Activated naive CD4-positive, alpha-beta T cell treated with anti-CD3 and anti-CD28 coated beads, Interleukin-2, amount 50 U/mL, for 72 hours (primary cell): Measurements from ENCODE around the gene MEIS1. TPM values are rescaled to one million over a fixed set of nuclear protein-coding genes. Genes with fewer than 3 reads are reported as not detected.

ENCODE experiments used
- ATAC-seq, 2 donors: fragments of 150-1000 bp; cut with Tn5 transposase; 2 replicates each; pipeline ENCODE4 v1.10.0; 2021; ENCODE audit warnings: mild to moderate bottlenecking in 2 of 2, moderate library complexity in 2 of 2
- DNase-seq, 2 donors: peaks; one replicate each; pipeline ENCODE4 v3.0.0; 2021 to 2022; ENCODE audit warnings: low spot score in 2 of 2
- H3K27ac Mint-ChIP-seq, 2 donors: one replicate each; pipeline ENCODE4 v1.8.0; 2022; ENCODE audit warnings: mild to moderate bottlenecking in 2 of 2, mixed read lengths in 2 of 2
- H3K36me3 Mint-ChIP-seq, 2 donors: one replicate each; pipeline ENCODE4 v1.8.0; 2022; ENCODE audit warnings: mixed read lengths in 2 of 2
- H3K9me3 Mint-ChIP-seq, 2 donors: one replicate each; pipeline ENCODE4 v1.8.0; 2022; ENCODE audit warnings: mixed read lengths in 2 of 2
- total RNA-seq, 2 donors: library from RNA; stranded (reverse); gene quantifications; one replicate each; pipeline ENCODE4 v1.2.3, GENCODE V29; 2022

Gene MEIS1
- total RNA-seq, 2 donors from 2014 or later: not detected

DNA sequence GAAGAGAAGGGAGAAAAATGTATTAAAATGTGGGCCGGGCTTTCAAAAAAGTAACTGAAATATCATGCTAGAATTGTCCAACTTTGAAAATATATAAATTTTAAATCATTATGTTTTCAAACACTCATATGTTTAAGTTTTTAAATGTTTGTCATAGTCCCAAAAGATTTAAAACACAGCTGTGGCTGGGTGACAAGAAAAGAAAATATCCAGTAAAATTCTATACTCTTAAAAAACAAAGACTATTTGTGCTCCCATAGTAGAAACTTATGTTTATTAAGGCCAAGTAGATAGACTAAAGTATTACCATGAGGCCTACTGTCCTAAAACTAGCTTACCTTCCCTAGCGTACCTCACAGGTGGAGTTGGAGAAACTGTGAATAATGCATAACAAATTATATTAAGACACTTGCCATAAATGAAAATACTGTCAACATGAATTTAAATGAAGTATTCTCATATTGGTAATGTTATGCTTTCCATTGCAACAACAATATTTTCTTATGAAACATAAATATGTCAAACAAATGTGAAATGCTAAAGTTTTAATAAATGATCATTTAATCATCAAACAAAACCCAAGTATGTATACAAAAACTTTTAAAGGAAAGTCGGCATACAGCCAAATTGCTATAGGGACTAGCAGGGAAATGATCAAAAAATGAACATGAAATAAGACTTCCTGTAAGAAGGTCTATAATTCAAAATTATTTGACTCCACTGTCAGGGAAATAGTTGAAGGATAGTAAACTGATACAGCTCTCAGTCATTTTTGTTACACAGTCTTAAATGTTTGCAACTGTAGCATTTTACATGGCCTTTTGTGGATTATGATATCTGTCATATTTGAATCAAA is 13.4 kb downstream of the MEIS1 start:
- no peak overlapping the region for H3K27ac Mint-ChIP-seq
- peaks cover 0 to 5% of the 10 kb centered on the region in 2 donors for H3K9me3 Mint-ChIP-seq
- H3K36me3 Mint-ChIP-seq: peaks cover 0 to 4% of the 10 kb centered on the region in 2 donors
- no peak for ATAC-seq
- no peak for DNase-seq

DNA sequence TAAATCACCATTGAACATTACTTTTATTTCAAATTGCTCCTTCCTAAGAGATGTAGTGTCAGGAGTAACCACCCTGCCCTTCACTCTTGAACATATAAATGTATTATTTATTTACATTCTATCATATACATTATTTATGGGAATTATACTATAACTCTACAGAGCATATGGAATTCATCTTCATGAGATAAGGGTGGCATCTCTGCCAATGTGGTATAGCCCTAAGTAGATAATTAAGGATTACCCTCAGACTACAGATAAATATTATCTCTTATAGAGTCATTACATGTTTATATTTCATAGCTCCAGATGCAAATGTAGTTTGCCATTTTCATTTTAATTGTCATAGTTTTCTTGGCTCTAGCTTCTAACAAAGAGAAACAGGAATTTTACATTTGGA is 17.3 kb downstream of the MEIS1 start:
- H3K36me3 Mint-ChIP-seq: no peaks in the 10 kb centered on the region
- H3K27ac Mint-ChIP-seq: no peak overlapping the region
- ATAC-seq (no peak), DNase-seq (no peak)
- peaks cover 0 to 5% of the 10 kb centered on the region in 2 donors for H3K9me3 Mint-ChIP-seq

DNA sequence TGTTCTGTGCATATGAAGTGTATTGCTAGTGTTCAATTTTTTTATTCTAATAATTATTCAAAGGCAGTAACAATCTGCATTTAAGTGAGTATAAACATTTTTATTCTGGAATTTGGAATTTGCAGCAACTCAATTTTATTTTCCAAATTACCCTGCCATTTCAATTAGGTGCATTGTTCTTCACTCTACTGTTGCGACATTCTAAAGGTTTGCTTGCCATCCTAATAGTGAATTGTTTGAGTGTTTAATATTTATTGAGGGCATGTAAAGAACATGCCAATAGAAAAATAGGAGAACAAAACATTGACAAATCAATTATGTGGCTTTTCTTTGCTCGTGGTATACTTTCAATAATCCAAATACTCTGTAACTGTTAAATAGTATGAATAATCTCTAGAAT is 18.0 kb downstream of the MEIS1 start:
- DNase-seq: no peak
- Mint-ChIP-seq H3K27ac (no peak overlapping the region), H3K9me3 (peaks cover 0 to under 1% of the 10 kb centered on the region in 2 donors), H3K36me3 (no peaks in the 10 kb centered on the region)
- no peak for ATAC-seq

DNA sequence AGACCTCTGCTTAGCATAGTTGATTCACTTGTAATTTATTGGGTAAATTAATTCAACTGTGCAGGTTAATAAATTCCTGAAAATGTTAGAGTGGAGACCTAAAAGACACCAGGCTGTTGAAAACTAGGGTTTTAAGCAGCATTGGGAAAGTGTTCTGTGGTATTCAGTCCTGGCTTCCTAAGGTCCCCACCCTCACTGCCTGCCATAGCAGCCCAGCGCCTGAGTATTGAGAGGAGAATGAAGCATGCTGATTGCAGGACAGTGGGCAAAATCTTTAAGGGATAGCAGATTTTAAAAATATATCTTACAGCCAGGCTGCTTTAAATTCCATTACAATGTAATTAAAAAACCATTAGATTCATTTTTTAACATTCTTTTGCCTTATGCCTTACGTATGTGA is 20.6 kb downstream of the MEIS1 start:
- Mint-ChIP-seq H3K36me3 (no peaks in the 10 kb centered on the region), H3K9me3 (peaks cover 4 to 5% of the 10 kb centered on the region in 2 donors), H3K27ac (no peak overlapping the region)
- DNase-seq: no peak
- no peak for ATAC-seq

DNA sequence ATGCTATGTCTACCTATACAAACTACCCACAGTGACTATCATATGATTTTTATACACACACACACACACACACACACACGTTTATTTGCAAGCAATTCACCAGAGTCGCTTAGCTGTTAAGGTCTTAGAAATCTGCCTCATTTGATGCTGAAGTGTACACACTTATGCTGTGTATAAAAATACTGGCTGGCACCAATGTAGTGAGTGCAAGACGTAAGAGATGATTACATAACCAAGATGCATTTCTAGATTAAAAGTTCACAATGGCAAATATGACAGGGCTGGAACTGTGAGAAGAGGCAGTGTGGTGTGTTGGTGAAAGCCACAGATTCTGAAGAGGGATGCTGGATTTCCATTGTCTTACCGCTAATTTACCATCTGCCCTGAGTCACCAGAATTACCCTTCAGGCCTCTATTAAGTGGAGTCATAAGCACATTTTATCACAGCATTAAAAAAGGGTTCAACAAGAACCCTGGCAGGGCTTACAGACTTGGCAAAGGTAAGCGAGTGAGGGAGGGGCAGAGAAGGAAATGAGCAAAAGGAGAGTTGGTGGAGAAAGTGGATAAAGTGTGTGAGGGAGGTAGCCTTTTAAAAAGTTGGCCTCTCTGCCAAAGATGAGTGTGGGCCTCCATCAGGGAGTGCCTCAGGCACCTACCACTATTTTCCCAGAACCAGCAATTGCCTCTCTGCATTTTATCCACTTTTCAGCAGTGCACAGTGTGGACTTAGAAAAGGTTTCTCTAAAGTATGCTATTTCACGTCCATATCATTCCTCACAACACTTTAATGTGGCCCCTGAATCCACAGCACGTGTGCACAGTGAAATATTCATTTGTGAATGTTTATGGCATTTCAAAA is 21.5 kb downstream of the MEIS1 start:
- Mint-ChIP-seq H3K27ac (no peak overlapping the region), H3K36me3 (no peaks in the 10 kb centered on the region), H3K9me3 (peaks cover 4 to 5% of the 10 kb centered on the region in 2 donors)
- no peak for DNase-seq
- ATAC-seq: no peak

DNA sequence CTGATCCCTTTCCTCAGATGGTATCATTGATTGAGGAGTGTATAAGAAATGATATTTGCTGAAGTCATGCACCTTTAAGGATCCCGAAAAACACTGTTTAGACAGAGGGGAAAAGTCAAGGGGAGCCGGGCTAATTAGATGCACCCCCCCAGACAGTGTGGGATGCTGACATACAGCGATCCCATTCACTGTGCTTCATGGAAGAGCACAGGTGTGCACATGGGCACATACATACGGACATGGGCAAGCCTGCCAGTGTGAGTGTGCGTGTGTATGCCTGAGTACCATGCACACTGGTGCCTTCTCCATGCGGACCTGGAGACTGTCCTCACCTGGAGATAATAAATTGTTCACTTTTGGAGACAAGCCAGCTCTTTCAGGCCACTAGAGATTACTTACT is 22.6 kb downstream of the MEIS1 start:
- H3K36me3 Mint-ChIP-seq: no peaks in the 10 kb centered on the region
- DNase-seq (no peak), ATAC-seq (no peak)
- no peak overlapping the region for H3K27ac Mint-ChIP-seq
- H3K9me3 Mint-ChIP-seq: peaks cover 4 to 5% of the 10 kb centered on the region in 2 donors

DNA sequence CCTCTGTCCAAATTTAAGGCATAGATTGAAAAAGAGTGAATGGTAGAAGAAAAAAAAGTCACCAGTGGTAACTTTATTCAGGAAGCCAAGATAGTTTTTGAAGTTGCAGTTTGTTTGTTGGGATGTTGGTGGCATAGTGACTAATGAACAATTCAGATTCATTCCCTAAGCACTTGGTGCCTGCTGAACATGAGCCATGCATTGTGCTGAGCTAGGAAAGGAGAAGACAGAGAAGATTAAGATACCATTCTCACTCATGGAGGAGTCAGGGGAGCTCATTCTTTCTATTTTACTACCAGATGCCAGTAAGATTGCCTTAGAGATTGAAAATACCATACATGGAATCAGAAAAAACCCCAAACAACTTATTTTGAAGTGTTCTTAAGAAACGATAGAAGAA is 25.1 kb downstream of the MEIS1 start:
- no peak for DNase-seq
- no peak for ATAC-seq
- H3K9me3 Mint-ChIP-seq: peaks cover 4 to 5% of the 10 kb centered on the region in 2 donors
- no peak overlapping the region for H3K27ac Mint-ChIP-seq
- no peaks in the 10 kb centered on the region for H3K36me3 Mint-ChIP-seq

GRCh38 chr2:66461001-66461663 is 26.2 kb downstream of the MEIS1 start:
- no peak for DNase-seq
- Mint-ChIP-seq H3K27ac (no peak overlapping the region), H3K9me3 (peaks cover 4 to 5% of the 10 kb centered on the region in 2 donors), H3K36me3 (no peaks in the 10 kb centered on the region)
- ATAC-seq: no peak

DNA sequence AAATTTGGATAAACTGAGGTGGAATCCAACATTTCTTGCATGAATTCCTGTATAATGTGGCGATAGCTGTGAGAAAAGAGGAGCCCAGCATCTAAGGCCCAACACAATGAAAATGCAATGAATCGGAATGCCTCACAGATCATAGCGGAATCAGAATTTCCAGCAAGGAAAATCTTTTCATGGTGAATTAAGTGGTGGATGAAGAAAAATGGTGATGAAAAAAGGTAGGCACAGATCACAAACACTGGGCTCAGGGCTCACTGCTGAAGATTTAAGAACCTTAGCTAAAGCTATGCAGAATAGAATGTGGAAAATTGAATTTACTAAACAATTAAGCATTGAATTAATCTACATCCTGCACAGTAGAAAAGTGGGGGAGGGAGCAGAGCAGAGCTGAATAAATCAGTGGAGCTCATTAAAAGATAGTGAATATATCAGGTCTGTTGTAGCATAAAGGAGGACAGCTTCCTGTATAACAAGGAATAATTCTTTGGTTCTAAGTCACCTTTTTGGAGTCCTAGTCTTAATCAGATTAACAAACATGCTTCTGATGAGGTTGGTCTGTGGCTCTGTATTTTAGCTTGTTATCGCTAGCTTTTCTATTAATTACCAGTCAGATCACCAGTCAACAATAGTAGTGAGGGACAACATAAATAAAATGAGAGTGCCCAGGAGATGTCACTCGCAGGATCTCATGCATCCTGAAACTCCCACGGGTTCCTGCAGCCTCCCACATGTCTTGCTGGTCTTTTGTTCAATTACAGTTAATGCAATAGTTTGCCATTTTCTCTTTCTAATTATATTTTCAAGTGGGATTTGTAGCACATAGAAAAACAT is 27.0 kb downstream of the MEIS1 start:
- Mint-ChIP-seq H3K9me3 (peaks cover 4 to 5% of the 10 kb centered on the region in 2 donors), H3K27ac (no peak overlapping the region), H3K36me3 (no peaks in the 10 kb centered on the region)
- ATAC-seq (no peak), DNase-seq (no peak)

GRCh38 chr2:66462501-66462825 is 27.5 kb downstream of the MEIS1 start:
- Mint-ChIP-seq H3K9me3 (peaks cover 4 to 5% of the 10 kb centered on the region in 2 donors), H3K27ac (no peak overlapping the region), H3K36me3 (no peaks in the 10 kb centered on the region)
- DNase-seq: no peak
- no peak for ATAC-seq

DNA sequence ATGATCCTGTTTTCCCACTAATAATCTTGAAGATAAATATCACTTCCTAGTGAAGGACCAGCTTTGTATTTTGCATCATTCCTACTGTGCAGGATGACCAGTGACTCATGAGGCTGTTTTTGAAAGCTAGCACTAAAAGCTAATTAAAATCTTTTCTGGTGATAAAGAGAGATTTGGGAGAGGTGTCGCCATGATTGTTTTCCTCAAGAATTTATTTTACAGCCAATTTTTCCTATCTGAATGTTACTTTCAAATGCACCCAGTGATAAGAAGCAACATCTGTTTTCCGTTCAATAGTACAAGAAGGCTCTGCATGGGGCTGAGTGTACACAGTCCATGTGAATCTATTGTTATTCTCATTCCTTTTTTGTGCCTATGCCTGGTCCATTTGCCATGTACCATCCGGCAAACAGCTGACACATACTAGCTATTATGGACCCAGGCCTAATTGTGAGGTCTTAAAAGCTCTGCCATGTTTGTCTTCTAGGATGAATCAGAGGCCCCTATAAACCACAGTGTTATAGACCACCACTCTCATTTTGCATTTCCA is 28.4 kb downstream of the MEIS1 start:
- no peak for ATAC-seq
- H3K9me3 Mint-ChIP-seq: peaks cover 4 to 5% of the 10 kb centered on the region in 2 donors
- DNase-seq: no peak

GRCh38 chr2:66464930-66465637 is 30.2 kb downstream of the MEIS1 start:
- no peaks in the 10 kb centered on the region for H3K9me3 Mint-ChIP-seq
- H3K36me3 Mint-ChIP-seq: no peaks in the 10 kb centered on the region
- no peak overlapping the region for H3K27ac Mint-ChIP-seq
- DNase-seq (no peak), ATAC-seq (no peak)

More for the DNA sequence above, 28.4 kb downstream of the MEIS1 start:
- no peaks in the 10 kb centered on the region for H3K36me3 Mint-ChIP-seq
- no peak overlapping the region for H3K27ac Mint-ChIP-seq

- ATAC-seq (no peak), DNase-seq (no peak)
Observed at GRCh38 chr2:66466433-66466832, 31.5 kb downstream of the MEIS1 start.

GRCh38 chr2:66467718-66468117 is 32.8 kb downstream of the MEIS1 start:
- no peaks in the 10 kb centered on the region for H3K36me3 Mint-ChIP-seq
- peaks cover 0 to 4% of the 10 kb centered on the region in 2 donors for H3K9me3 Mint-ChIP-seq
- DNase-seq (no peak), ATAC-seq (no peak)
- no peak overlapping the region for H3K27ac Mint-ChIP-seq

More at GRCh38 chr2:66466433-66466832, 31.5 kb downstream of the MEIS1 start:
- Mint-ChIP-seq H3K36me3 (no peaks in the 10 kb centered on the region), H3K27ac (no peak overlapping the region), H3K9me3 (no peaks in the 10 kb centered on the region)

- H3K36me3 Mint-ChIP-seq: no peaks in the 10 kb centered on the region
- ATAC-seq: no peak
Observed at GRCh38 chr2:66469214-66469902, 34.4 kb downstream of the MEIS1 start.

More at GRCh38 chr2:66469214-66469902, 34.4 kb downstream of the MEIS1 start:
- Mint-ChIP-seq H3K9me3 (peaks cover 0 to 4% of the 10 kb centered on the region in 2 donors), H3K27ac (no peak overlapping the region)
- DNase-seq: no peak
